GM18499 (cell line): ENCODE data around the gene SYNE1.

ENCODE experiments used
- ATAC-seq: cut with Tn5 transposase; IDR thresholded peaks from one replicate; pipeline ENCODE4 v1.9.1; 2021; ENCODE audit warnings: moderate number of reproducible peaks; ENCODE audit not compliant: insufficient read depth, unreplicated experiment

Gene SYNE1

DNA sequence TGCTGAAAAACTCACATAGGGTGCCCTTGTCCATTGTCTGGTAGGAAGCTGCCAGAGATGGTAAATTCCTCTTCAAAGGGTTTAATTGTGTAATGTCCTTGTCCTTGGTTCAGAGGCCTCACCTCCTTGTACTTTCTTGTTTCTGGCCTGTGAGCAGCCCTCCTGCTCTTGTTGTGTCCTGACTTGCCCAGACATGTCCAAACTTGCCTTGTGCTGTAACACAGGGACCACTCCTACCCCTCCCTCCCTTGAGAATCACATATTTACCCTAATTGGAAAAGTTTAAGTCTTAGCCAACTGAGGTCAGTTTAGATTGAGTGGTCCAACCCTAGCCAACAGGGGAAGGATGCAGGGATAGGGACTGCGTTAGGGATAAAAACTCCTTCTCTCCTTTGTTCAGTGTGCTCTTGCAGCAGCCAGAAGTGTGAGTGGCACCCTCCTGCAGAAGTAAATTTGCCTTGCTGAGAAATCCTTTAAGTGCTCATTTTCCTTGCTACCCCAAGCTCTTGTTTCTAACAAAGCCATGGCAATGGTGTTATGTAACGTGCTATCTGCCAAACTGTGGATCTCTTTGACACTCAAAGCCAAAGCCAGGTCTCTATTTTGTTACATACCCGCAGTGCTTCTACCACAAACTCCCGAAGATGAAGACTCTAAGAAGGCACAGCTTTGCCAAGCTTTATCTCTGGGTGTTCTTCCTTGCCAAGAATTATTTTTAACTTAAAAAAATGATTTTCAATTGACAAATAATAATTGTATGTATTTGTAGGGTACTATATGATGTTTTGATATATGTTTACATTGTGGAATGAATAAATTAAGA lies 415.1 kb downstream of the SYNE1 start:
- no peak for ATAC-seq

- ATAC-seq: no peak
Measured at GRCh38 chr6:152220786-152221185, 416.4 kb downstream of the SYNE1 start.

- ATAC-seq: no peak
Measured at GRCh38 chr6:152218887-152219286, 418.3 kb downstream of the SYNE1 start.

DNA sequence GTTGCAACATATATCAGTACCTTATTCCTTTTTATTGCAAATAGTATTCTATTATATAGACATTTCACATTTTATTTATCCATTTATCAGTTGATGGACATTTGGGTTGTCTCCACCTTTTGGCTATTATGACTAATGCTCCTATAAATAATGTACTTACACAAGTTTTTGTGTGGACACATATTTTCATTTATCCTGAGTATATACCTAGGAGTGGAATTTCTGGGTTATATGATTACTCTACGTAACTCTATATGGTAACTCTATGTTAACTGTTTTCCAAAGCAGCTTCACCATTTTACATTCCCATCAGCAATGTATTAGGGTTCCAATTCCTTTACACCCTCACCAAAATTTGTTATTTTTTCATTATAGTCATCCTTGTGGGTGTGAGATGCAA lies 424.7 kb downstream of the SYNE1 start:
- no peak for ATAC-seq

DNA sequence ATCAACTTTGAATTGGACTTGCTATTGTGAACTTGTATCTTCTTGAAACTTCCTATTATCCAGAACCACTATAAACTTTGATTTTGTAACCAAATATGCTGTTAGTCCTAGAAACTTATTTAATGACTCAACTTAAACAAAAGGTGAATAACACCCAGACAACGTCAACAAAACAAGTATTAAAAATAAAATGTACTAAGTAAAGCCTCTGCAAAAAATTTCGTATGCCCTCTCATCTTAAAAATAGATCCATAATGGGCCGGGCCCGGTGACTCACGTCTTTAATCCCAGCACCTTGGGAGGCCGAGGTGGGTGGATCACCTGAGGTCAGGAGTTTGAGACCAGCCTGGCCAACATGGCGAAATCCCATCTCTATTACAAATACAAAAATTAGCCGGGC lies 428.0 kb downstream of the SYNE1 start:
- no peak for ATAC-seq

- ATAC-seq: no peak
Measured at GRCh38 chr6:152207915-152208714, 429.0 kb downstream of the SYNE1 start.

- no peak for ATAC-seq
Measured at GRCh38 chr6:152206072-152206818, 430.9 kb downstream of the SYNE1 start.

DNA sequence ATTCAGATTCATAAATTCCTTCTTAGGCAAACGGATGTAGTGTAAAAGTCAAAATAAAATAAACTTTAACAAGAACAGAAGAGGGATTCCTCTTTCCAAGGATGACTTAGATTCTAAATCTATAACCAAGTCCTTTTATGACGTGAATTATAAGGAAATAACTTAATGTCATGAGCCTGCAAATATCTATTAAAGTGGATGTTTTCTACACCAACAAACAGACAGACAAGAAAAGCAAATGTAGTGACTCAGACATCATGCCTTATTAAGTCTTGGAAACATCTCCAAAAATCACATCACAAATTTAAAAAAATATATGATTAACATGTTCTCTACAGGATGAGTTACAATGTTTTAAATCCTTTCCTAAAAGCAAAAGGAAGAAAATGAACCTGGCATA lies 432.6 kb downstream of the SYNE1 start:
- ATAC-seq: no peak

- no peak for ATAC-seq
Measured at GRCh38 chr6:152201120-152201519, 436.0 kb downstream of the SYNE1 start.

DNA sequence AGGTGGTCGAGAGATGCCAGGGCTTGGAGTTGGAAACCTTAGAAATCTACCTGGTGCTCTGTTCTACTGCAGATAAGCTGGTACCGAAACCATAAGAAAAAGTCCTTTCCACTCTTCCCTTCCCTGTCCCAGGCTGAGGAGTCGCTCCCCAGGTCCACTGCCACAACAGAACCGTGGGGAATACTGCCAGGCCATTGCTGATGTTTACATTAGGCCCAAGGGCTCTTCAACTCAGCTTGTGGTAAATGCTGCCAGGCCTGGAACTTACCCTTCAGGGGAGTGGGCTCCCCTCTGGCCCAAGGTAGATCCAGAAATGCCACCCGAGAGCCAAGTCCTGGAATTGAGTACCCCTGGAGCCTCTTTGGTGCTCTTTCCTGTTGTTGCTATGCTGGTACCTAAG lies 441.3 kb downstream of the SYNE1 start:
- no peak for ATAC-seq

DNA sequence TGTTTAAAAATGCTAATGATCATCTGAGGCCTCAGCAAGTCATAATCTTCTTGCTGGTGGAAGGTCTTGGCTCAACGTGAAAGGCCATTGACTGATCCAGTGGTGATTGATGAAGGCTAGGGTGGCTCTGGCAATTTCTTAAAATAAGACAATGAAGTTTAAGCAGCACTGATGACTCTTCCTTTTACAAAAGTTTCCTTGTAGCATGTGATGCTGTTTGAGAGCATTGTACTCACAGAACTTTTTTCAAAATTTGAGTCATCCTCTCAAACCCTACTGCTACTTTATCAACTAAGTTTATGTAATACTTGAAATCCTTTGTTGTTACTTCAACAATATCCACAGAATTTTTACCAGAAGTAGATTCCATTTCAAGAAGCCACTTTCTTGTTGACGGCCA lies 447.4 kb downstream of the SYNE1 start:
- no peak for ATAC-seq

DNA sequence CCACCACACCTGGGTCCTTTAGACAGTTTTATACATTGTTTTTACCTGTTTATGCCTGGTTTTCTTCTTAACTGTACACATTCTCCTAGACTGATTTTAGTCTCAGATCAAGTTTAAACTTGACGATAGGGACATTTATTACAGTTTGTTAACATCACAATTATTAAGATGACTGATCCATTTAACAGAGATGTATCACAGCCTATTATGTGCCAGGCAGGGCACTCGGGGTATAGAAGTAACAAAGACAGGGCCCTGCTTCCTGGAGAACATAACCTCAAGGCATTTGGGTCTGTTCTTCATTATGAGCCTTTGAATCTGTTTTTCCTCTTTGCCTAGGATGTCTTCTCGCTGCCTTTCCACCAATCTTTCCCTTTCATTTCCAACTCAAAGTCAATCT lies 449.2 kb downstream of the SYNE1 start:
- no peak for ATAC-seq

GRCh38 chr6:152186840-152187239 lies 450.3 kb downstream of the SYNE1 start:
- ATAC-seq: no peak

DNA sequence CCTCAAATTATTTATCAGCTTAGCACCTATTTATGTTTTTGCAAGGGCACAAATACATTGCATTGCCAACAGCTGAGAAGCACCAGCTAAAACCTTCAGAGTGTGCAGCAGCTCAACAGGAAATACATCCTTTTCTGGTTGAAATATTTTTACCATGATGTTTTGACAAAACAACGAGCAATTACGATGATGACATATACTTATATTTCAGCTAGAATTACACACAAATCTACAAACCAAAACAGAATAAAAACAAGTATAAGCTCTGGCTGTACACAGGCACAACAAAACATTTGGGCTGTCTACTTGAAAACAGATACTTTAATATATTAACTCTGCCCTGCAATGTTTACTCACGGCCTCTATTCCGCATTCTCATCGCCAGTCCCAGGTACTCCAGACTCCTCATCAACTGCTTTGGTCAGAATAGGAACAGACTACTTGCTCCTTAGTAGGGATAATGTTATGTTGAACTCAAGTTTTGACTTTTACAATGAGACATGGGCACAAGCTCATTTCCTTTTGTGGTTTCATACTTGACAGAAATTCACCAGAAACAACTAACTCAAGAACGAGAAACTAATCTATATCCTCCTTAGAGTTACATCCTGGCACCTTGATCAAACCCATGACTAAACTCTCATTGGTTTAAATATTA lies 452.1 kb downstream of the SYNE1 start:
- ATAC-seq: peak; percentile 76

- ATAC-seq: no peak
Measured at GRCh38 chr6:152184573-152184916, 452.6 kb downstream of the SYNE1 start.

- no peak for ATAC-seq
Measured at GRCh38 chr6:152180601-152181000, 456.6 kb downstream of the SYNE1 start.

DNA sequence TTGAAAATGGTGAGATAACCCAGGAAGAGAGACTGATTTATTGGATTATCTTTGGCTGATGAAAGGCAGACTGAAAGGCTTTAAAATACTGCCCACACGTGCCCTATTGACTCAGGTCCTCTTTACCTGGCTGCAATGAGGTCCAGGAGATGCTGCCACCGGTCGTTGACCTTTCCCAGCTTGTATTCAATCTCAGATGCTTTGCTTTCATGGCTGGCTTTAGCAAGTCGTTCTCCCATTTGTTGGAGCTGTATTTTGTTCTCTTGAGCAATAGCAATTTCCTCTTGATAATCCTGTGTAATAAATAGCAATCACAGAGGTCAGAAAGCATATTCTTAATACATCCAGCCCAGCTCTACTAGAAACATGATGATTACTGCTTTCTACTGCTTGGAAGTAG lies 460.9 kb downstream of the SYNE1 start:
- no peak for ATAC-seq

DNA sequence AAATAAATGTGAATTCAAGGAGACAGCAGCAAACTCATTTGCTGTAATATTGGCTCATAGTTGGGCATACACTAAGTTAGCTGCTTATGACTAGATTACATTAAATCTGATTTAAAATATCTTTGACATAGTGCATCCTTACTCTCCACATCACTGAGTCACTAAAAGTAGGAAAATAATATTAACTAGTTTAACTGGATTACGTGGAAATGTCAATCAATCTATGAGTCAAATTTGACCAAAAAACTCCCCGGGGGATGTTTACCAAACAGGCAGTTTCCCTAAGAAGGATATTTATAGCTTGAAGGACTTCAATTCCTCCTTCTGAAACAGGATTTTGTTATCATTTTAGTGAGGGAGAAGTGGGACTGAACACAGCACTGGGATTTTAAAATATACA lies 463.2 kb downstream of the SYNE1 start:
- ATAC-seq: no peak

DNA sequence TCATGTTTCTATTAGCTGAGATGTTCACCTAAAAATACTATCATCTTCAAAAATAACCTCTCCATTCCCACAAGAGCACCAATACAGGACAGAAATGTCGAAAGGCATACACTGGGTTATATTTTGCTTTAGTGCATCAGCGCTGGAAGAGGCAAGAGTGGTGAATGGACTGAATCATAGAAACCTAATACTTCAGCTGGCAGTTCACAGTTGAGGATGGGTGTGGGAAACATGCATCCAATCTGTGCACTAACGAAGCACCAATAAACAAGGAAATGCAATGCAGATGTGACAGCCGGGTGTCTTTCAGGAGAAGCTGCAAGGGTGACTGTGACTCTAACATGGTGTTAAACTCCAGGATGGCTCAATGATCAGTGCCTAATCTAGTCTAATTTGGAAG lies 463.8 kb downstream of the SYNE1 start:
- ATAC-seq: no peak
